Liver (tissue), 3 donors: Measurements from ENCODE around the gene CHM.

Source experiments
- ATF3 ChIP-seq: IDR thresholded peaks from 2 replicates; pipeline ENCODE4 v1.6.1; 2016; ENCODE audit warnings: antibody characterized with exemption
- CTCF ChIP-seq: fragments of 150-350 bp; IDR thresholded peaks from 2 replicates; pipeline ENCODE4 v1.5.1; 2017; ENCODE audit warnings: improper control_type of control experiment, low read depth, low read length; ENCODE audit not compliant: missing input control
- EGR1 ChIP-seq, 2 donors: IDR thresholded peaks; 2 replicates each; pipeline ENCODE4 v1.6.1; 2016 to 2018; ENCODE audit warnings: antibody characterized with exemption in 2 of 2, low read depth in 2 of 2
- FOXA2 ChIP-seq: IDR thresholded peaks from 2 replicates; pipeline ENCODE4 v1.6.1; 2016; ENCODE audit warnings: antibody characterized with exemption
- GABPA ChIP-seq, 2 donors: IDR thresholded peaks in 1 of 2; conservative IDR thresholded peaks in 1 of 2; 2 replicates each; pipeline ENCODE4 v1.6.1; 2016; ENCODE audit warnings: antibody characterized with exemption in 2 of 2, mild to moderate bottlenecking in 1 of 2, moderate library complexity in 1 of 2
- NR2F2 ChIP-seq: IDR thresholded peaks from 2 replicates; pipeline ENCODE4 v1.6.1; 2016; ENCODE audit warnings: antibody characterized with exemption
- REST ChIP-seq: IDR thresholded peaks from 2 replicates; pipeline ENCODE4 v1.6.1; 2016; ENCODE audit warnings: antibody characterized with exemption, mild to moderate bottlenecking
- TAF1 ChIP-seq: conservative IDR thresholded peaks from 2 replicates; pipeline ENCODE4 v1.6.1; 2016; ENCODE audit warnings: antibody characterized with exemption, mild to moderate bottlenecking
- YY1 ChIP-seq: IDR thresholded peaks from 2 replicates; pipeline ENCODE4 v1.6.1; 2016; ENCODE audit warnings: antibody characterized with exemption, mild to moderate bottlenecking
- donor health status: healthy.
- donor health status: healthy.

GRCh38 chrX:85907316-85907715 lies 140.0 kb downstream of the CHM start:
- TF ChIP-seq CTCF (no peak), ATF3 (no peak), NR2F2 (no peak), EGR1 (IDR thresholded peaks at IDR 0.05; ENCODE audit: low read depth in 2 of 2) (no peak), TAF1 (no peak), GABPA (IDR thresholded peaks at IDR 0.05 in 1 of 2, conservative IDR thresholded peaks at IDR 0.05 in 1 of 2) (no peak), YY1 (no peak), REST (no peak), FOXA2 (no peak)
